NCI-H345 treated with DMSO at 0.1 percent for 48 hours (cell line): ENCODE data around the gene SCAMP1.

Source experiments
- DNase-seq: peaks from one replicate; lab custom pipeline; 2025; ENCODE audit not compliant: unreplicated experiment; lab: John Stamatoyannopoulos, UW

Gene SCAMP1

DNA sequence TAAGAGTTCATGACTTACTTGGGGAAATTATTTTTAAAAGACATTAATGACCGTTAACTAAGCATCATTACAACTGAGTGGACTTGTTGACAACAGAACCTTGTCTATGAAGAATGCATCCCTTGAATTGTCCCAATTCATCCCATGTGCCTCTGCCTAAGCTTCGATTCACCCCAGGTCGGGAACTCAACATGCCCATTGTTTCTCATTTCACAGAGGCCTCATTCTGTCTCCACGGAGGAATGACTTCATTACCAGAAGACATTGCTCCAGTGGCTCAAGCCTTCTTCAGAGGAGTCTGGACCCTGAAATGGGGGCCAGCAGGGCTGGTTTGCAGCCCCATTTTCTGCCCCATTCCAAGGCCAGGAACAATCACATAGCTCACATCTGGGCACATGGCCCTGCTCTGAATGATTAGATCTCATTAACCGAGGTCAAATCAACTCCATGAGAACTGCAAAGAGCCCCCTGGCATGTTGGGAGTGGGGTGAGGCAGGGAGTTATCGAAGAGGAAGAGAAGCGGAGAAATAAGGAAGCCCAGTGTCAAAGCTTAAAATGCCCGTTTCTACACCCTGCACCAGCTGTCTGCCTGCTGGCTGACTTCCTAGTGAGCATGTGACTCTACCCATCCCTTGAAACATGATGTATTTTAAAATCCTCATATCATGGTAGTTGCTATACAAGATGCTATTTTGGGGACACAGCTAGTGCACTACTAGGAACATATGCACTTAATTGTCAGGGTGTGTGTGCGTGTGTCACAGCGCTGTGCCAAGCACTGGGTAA is 150.9 kb downstream of the SCAMP1 start:
- DNase-seq: no peak

GRCh38 chr5:78512435-78512834 is 152.0 kb downstream of the SCAMP1 start:
- DNase-seq: no peak

DNA sequence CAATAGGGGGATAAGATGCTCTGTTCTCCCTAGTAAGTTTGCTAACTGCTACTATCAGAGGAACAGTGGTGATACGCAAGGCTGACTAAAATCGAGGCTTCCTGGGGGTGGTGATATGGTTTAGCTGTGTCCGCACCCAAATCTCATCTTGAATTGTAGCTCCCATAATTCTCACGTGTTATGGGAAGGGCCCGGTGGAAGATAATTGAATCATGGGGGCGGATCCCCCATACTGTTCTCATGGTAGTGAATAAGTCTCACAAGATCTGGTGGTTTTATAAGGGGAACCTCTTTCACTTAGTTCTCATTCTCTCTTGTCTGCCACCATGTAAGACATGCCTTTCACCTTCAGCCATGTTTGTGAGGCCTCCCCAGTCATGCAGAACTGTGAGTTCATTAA is 153.0 kb downstream of the SCAMP1 start:
- no peak for DNase-seq

DNA sequence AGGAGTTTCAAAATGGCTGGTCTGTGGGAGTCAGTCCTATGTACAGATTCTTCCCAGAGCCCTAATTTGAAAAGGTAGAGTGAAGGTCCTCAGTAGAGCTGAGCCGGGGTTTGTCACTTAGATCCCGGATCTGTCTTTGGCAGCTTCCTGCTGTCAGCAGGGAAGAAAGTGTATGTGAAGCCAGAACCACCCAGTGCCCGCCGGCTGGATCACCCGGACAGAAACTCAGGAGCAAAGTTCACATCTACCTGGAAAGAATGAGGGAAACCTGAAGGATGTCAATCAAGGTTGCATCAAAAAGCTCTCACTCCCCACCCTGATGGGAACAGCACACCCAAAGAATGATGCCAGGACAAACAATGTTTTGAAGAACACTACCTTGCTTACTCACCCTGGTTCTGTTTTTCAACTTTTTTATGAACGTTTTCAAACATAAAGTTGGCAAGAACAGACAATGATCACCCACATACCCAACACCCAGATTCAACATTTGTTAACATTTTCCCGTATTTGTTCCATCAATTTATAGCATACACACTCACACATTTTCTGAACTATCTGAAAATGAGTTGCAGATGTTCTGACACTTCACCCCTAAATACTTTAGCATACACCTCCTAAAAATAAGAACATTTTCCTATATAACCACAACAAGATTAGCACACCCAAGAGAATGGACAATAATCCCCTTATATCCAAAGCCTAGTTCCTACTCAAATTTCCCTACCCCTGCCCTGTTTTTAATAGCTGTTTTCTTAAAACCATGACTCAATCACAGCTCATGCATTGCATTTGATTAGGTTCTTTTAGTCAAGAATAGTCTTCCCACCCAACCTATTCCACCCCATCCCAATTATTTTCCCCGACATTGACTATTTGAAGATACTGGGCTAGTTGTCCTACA is 154.3 kb downstream of the SCAMP1 start:
- DNase-seq: no peak

- no peak for DNase-seq
These were observed 155.3 kb downstream of the SCAMP1 start for GRCh38 chr5:78515670-78516069.

DNA sequence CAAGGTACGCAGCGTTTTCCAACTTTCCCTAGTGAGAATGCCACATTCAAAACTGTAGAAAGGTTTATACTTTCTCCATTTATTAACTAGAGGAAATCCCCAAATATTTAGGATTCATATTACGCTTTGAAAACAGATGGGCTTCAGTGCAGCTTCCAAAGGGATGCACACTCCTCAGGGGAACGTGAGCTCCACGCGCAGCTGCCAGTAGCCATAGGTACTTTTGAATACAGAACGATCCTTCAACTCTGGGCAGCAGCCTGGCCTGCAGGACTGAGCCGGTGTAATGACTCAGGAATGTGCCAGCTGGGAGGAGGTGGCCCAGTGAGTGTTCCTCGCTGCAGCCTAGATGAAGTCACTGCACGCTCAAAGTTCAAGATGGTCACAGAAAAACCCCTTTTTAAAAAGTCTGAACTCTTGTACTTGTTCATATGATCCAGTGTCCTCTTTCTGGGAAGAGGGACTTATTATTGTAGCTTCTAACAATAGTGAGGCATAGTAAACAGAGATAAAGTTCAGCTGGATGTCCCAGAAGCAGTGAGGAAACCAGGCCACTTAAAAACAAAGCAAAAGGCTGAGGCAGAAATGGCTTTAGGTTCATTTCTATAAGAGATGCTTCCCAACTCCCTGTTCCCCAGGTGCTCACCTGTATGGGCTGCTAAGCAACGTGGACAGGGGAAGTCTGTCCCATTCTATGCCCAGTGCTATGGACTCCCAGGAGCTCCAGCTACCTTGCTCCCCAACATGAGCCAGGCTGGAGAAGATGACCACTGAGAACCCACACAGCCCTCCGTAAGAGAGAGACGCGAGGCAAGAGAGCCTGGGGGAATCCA is 158.2 kb downstream of the SCAMP1 start:
- no peak for DNase-seq

- DNase-seq: no peak
These were observed 159.0 kb downstream of the SCAMP1 start for GRCh38 chr5:78519198-78519941.

GRCh38 chr5:78521455-78521854 is 161.0 kb downstream of the SCAMP1 start:
- DNase-seq: no peak

DNA sequence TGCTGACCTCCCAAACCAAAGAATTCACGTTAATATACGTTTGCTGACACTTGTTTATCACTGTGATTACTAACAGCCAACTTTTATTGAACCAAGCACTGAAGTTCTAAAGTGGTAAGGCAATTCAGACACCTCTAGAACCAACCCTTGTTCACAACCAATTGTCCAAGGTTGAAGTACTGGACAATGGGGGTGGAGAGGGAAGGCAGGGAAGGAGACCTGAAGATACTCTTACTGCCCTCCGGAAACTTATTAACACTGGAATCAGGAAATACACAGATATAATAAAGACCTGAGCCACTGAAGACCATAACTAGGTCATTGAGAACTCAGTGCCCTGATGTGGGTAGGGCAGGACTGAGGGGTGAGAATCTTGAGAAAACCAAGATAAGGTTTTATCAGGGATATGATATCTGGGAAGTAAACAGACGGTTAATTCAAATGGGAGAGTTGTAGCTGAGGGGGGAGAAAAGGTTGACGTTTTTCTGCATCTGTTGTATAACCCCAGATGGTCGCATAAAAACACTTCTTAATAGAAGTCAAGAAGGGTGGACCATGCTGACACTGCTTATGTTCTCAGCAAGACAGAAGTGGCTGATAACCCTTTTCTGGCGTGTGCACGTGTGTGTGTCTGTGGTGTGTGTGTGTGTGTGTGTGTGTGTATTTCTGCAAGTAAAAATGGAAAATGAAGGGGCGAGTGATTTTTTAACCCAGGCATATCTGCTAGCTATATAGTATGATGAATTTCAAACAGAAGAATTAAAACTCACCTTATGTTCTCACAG is 162.3 kb downstream of the SCAMP1 start:
- no peak for DNase-seq

DNA sequence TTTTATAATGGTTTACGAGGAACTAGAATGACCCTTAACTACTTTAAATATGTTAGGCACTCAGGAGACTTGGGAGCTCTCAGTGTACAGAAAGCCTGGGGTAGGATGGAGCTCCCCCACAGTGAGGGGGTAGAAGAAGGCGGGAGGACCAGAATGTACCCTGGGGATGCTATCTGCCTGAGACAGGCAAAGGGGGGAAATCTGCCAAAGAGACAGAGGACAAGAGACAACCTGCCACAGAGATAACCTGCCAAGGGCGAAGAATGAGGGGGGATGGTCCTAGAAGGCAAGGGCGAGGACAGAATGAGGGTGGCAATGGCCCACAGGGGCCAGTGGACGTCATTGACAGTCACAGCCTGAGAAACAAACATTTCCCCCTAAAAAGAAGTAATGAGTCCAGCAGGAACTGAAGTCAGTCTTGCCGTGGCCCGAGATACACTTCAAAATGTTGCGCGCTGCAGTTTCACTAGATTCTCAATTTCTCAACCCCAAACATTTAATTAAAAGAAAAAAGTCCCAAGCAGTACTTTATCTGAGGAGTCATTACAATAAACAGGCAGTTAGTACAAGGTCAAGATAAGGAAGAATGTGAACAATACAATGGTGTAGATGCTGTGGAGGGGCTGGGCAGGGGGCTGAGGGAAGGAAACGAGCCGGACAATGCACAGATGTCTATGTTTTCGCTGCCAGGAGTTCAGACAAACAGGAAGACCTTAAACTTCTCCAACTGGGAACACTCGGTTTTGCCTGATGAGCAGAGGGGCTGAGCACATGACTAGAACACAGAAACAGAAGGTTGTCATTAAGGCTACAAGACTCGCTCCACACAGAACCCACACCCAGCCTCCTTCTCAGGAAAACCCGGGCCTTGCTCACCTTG is 163.1 kb downstream of the SCAMP1 start:
- no peak for DNase-seq

DNA sequence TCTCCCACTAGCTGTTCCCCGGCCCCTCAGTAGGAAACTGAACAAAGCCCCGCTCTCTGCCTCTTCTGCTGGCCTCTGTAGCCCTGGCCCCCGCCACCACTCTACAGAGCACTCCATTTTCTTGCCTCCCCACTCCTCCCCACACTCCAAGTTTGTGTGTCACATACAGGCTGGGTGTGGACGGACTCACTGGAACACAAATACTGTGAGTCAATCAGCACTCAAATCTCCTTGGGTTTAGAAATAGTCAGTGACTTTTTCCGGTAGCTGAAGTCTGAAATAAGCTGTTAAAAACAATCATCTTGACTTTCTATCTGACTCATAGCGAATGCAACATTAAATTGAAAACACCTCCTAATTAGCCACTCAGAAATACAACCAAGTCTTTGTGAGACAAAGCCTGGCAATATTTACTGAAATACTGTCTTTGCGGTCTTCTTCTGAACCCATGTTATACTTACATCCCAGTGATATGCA is 165.7 kb downstream of the SCAMP1 start:
- no peak for DNase-seq

DNA sequence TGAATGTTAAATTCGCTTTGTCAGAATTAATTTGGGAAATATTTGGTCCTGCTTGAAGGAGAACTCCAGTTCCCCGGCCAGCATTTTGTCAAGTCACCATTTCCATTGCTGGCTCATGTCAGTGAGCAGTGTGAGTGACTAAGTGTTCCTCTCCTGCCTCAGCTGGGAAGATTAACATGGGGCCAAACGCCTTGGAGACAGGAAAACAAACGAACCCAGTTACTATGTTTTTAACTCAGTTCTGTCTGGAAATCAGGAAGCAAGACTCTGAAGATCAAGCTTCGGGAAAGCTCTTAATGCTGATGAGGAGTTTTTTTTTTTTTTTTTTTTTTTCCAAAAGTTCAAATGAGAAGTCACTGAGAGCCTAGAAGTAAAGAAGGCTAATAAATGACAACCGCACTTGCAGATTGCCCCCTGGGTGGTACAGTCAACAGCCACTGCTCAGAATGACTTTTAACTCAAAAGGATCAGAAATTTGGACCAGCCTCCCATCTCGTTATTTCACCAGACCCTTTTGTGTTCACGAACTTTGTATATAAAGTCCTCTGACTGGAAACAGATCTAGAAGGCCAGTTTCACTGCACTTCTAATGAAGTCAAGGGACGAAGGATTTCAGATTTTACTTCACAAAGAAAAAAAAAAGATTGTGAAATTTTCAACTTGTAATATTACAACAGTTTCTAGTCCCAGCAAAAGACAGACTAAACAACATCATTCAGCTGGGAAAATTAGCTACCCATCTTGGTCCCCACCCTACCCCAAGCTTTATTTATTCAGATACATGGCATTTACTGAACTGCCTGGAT is 166.8 kb downstream of the SCAMP1 start:
- no peak for DNase-seq

- DNase-seq: no peak
These were observed 167.5 kb downstream of the SCAMP1 start for GRCh38 chr5:78527925-78528324.
